ENCODE measurements around the gene FANCI.

DNA sequence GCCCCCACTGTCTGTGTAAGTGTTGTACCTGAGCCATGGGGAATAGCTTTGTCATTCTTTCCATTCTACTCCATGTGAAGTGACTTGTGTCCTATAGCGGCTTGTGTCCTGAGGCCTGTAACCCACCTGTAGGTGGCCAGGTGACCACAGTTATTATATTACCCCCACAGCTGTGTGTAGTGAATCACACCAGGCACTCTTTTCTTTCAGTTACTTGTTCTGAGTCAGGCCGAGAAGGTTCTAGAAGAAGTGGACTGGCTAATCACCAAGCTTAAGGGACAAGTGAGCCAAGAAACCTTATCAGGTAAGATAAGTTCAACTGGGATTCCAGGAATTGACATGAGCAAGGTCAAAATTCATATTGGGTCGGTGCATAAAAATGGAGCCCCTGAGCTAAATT lies 61.6 kb downstream of the FANCI start:
- TF ChIP-seq CTCF (IDR thresholded peaks at IDR 0.05) = no peak
- no peak for TF ChIP-seq POLR2A (IDR thresholded peaks at IDR 0.05)
- TF ChIP-seq EP300 (IDR thresholded peaks at IDR 0.05) = no peak
- TF ChIP-seq POLR2AphosphoS5 (IDR thresholded peaks at IDR 0.05) = no peak
